H1 (cell line): Measurements from ENCODE around the gene RAD51B. TPM values are rescaled to one million over a fixed set of nuclear protein-coding genes. Genes with fewer than 3 reads are reported as not detected.

Experiments used
- CTCF ChIA-PET: fragments of 300-600 bp; sonication (Branson Sonifier 250); formaldehyde crosslinking; loops from one replicate; lab custom pipeline; 2021; ENCODE audit not compliant: partially characterized antibody; lab: Charles Lee
- POLR2A ChIA-PET: fragments of 300-600 bp; sonication (Branson Sonifier 250); formaldehyde crosslinking; loops from one replicate; lab custom pipeline; 2021; ENCODE audit warnings: inconsistent platforms; ENCODE audit not compliant: partially characterized antibody; lab: Charles Lee
- DNase-seq, 2 experiments: peaks; one replicate each; pipeline versions ENCODE4 v3.0.0 to v3.0.0-alpha.2; 2010 to 2022; ENCODE audit warnings: low spot score in 2 of 2, low read depth in 1 of 2, mixed read lengths in 1 of 2
- FAIRE-seq: peaks from 2 replicates; lab custom pipeline; 2011; peaks lifted over from hg19 to GRCh38; lab: Jason Lieb, UNC
- H2AFZ ChIP-seq: 2 replicates; pipeline ENCODE4 v1.8.1; 2012; ENCODE audit warnings: low read length, inconsistent platforms
- H2AK5ac ChIP-seq: 2 replicates; pipeline ENCODE4 v1.6.1; 2013; ENCODE audit warnings: low read depth, low read length
- H2BK120ac ChIP-seq: replicated peaks from 2 replicates; pipeline ENCODE3; 2013; ENCODE audit warnings: low read depth, low read length, inconsistent platforms
- H2BK12ac ChIP-seq: 2 replicates; pipeline ENCODE4 v1.6.1; 2013; ENCODE audit warnings: low read depth, low read length
- H2BK15ac ChIP-seq: 2 replicates; pipeline ENCODE4 v1.6.1; 2013; ENCODE audit warnings: low read length
- H2BK20ac ChIP-seq: 2 replicates; pipeline ENCODE4 v1.6.1; 2013; ENCODE audit warnings: low read length
- H2BK5ac ChIP-seq: 2 replicates; pipeline ENCODE4 v1.6.1; 2013; ENCODE audit warnings: low read depth, low read length
- H3K14ac ChIP-seq: 2 replicates; pipeline ENCODE4 v1.6.1; 2013; ENCODE audit warnings: inconsistent platforms; ENCODE audit not compliant: insufficient read length
- H3K18ac ChIP-seq: 2 replicates; pipeline ENCODE4 v1.6.1; 2013; ENCODE audit warnings: low read length; ENCODE audit errors: extremely low read depth
- H3K23ac ChIP-seq: 2 replicates; pipeline ENCODE4 v1.6.1; 2013; ENCODE audit warnings: inconsistent platforms; ENCODE audit not compliant: insufficient read length
- H3K23me2 ChIP-seq: 2 replicates; pipeline ENCODE4 v1.6.1; 2013; ENCODE audit warnings: low read depth, low read length
- H3K27ac ChIP-seq: 2 replicates; pipeline ENCODE4 v1.6.1; 2011; ENCODE audit warnings: low read depth, low read length, inconsistent platforms
- H3K27me3 ChIP-seq, 4 experiments: replicated peaks in 1 of 4; 1 replicate in 1 of 4; 2 replicates in 3 of 4; pipeline versions ENCODE4 v1.6.1 to v1.8.1; 2011 to 2013; ENCODE audit warnings: low read length in 3 of 4, mild to moderate bottlenecking in 3 of 4, inconsistent platforms in 2 of 4, mixed read lengths in 2 of 4, moderate library complexity in 1 of 4; ENCODE audit not compliant: control insufficient read depth in 3 of 4, insufficient read depth in 3 of 4; ENCODE audit errors: extremely low read depth in 1 of 4
- H3K36me3 ChIP-seq, 4 experiments: 2 replicates each; pipeline versions ENCODE4 v1.6.1 to v1.8.1; 2011 to 2013; ENCODE audit warnings: mild to moderate bottlenecking in 4 of 4, low read length in 3 of 4, moderate library complexity in 2 of 4, control low read depth in 1 of 4, inconsistent platforms in 1 of 4; ENCODE audit not compliant: insufficient read depth in 4 of 4, control insufficient read depth in 2 of 4
- H3K4ac ChIP-seq: replicated peaks from 2 replicates; pipeline ENCODE3; 2013; ENCODE audit warnings: low read length, low read depth, mixed read lengths, inconsistent platforms; ENCODE audit not compliant: insufficient read length
- H3K4me1 ChIP-seq, 4 experiments: replicated peaks in 1 of 4; 1 replicate in 1 of 4; 2 replicates in 3 of 4; pipeline versions ENCODE4 v1.6.1 to v1.8.1; 2011 to 2013; ENCODE audit warnings: low read length in 3 of 4, inconsistent platforms in 2 of 4, mixed read lengths in 1 of 4; ENCODE audit not compliant: insufficient read depth in 4 of 4, control insufficient read depth in 3 of 4
- H3K4me2 ChIP-seq, 2 experiments: 2 replicates each; pipeline versions ENCODE4 v1.6.1 to v1.8.1; 2011 to 2013; ENCODE audit warnings: low read depth in 2 of 2, low read length in 2 of 2, control low read depth in 1 of 2, inconsistent platforms in 1 of 2, mild to moderate bottlenecking in 1 of 2; ENCODE audit not compliant: insufficient read depth in 1 of 2
- H3K4me3 ChIP-seq, 4 experiments: fragments of 200-600, 300-600 bp in 1 of 4; sonication (generic), shearing (Covaris generic), sonication (Bioruptor Twin) in 1 of 4; 2 replicates each; pipeline versions ENCODE4 v1.5.1 to v1.8.1; 2011 to 2016; ENCODE audit warnings: low read length in 4 of 4, low read depth in 3 of 4, control low read depth in 2 of 4, inconsistent platforms in 2 of 4, mild to moderate bottlenecking in 2 of 4, mixed read lengths in 1 of 4, moderate library complexity in 1 of 4; ENCODE audit not compliant: insufficient read depth in 2 of 4; ENCODE audit errors: extremely low read depth in 1 of 4
- H3K56ac ChIP-seq: replicated peaks from 2 replicates; pipeline ENCODE3; 2013; ENCODE audit warnings: low read depth, mild to moderate bottlenecking, mixed read lengths, low read length, inconsistent platforms; ENCODE audit not compliant: insufficient read length
- H3K79me1 ChIP-seq: 2 replicates; pipeline ENCODE4 v1.6.1; 2013; ENCODE audit warnings: low read depth, low read length, control low read depth
- H3K79me2 ChIP-seq, 2 experiments: 2 replicates each; pipeline versions ENCODE4 v1.6.1 to v1.8.1; 2012 to 2013; ENCODE audit warnings: low read length in 2 of 2, mild to moderate bottlenecking in 2 of 2, inconsistent platforms in 1 of 2; ENCODE audit not compliant: insufficient read depth in 2 of 2, control insufficient read depth in 1 of 2
- H3K9ac ChIP-seq, 4 experiments: replicated peaks in 1 of 4; 1 replicate in 1 of 4; 2 replicates in 3 of 4; pipeline versions ENCODE4 v1.6.1 to v1.8.1; 2011 to 2013; ENCODE audit warnings: low read depth in 3 of 4, low read length in 3 of 4, control low read depth in 2 of 4, mild to moderate bottlenecking in 2 of 4, moderate library complexity in 2 of 4, inconsistent platforms in 1 of 4; ENCODE audit errors: extremely low read depth in 1 of 4
- H3K9me3 ChIP-seq, 2 experiments: 2 replicates each; pipeline versions ENCODE4 v1.6.1 to v1.8.1; 2012 to 2013; ENCODE audit warnings: mild to moderate bottlenecking in 2 of 2, moderate library complexity in 2 of 2, control low read depth in 1 of 2, inconsistent platforms in 1 of 2, low read depth in 1 of 2, low read length in 1 of 2, mixed read lengths in 1 of 2; ENCODE audit not compliant: insufficient read depth in 2 of 2
- H4K20me1 ChIP-seq, 2 experiments: replicated peaks in 1 of 2; 2 replicates each; pipeline versions ENCODE3 to v1.8.1; 2011 to 2013; ENCODE audit warnings: inconsistent platforms in 2 of 2, low read length in 2 of 2, mild to moderate bottlenecking in 1 of 2; ENCODE audit not compliant: insufficient read depth in 2 of 2, control insufficient read depth in 1 of 2
- H4K5ac ChIP-seq: 2 replicates; pipeline ENCODE4 v1.6.1; 2013; ENCODE audit warnings: low read length, low read depth, mixed read lengths, inconsistent platforms; ENCODE audit not compliant: insufficient read length
- H4K8ac ChIP-seq: 2 replicates; pipeline ENCODE4 v1.8.0; 2013; ENCODE audit warnings: mild to moderate bottlenecking, moderate library complexity, low read length, inconsistent platforms; ENCODE audit not compliant: insufficient read depth; ENCODE audit errors: extremely low read depth
- H4K91ac ChIP-seq: replicated peaks from 2 replicates; pipeline ENCODE3; 2013; ENCODE audit warnings: low read length, mixed read lengths, inconsistent platforms; ENCODE audit not compliant: insufficient read length
- CBX5 ChIP-seq: fragments of 300-800, 300-1000 bp; sonication (generic); IDR thresholded peaks from 2 replicates; pipeline ENCODE4 v1.7.1; 2016; ENCODE audit warnings: antibody characterized with exemption, low read length, low read depth
- CEBPB ChIP-seq: IDR thresholded peaks from 2 replicates; pipeline ENCODE4 v1.6.1; 2012; ENCODE audit warnings: low read depth, low read length
- CHD1 ChIP-seq: IDR thresholded peaks from 2 replicates; pipeline ENCODE4 v1.6.1; 2012; ENCODE audit warnings: low read depth, low read length, improper control_type of control experiment
- FOSL1 ChIP-seq: IDR thresholded peaks from 2 replicates; pipeline ENCODE4 v1.6.1; 2011; ENCODE audit warnings: mild to moderate bottlenecking, low read depth, low read length, moderate library complexity; ENCODE audit not compliant: insufficient read depth
- GABPA ChIP-seq: IDR thresholded peaks from 2 replicates; pipeline ENCODE4 v1.6.1; 2011; ENCODE audit warnings: mild to moderate bottlenecking, low read length, moderate library complexity, borderline replicate concordance; ENCODE audit not compliant: insufficient read depth
- GTF2F1 ChIP-seq: IDR thresholded peaks from 2 replicates; pipeline ENCODE4 v1.6.1; 2012; ENCODE audit warnings: low read depth, low read length, improper control_type of control experiment, borderline replicate concordance
- KDM4A ChIP-seq: IDR thresholded peaks from one replicate; pipeline ENCODE4 v1.7.1; 2012; ENCODE audit warnings: low read depth, mild to moderate bottlenecking, moderate library complexity, low read length, inconsistent platforms; ENCODE audit not compliant: severe bottlenecking
- MAX ChIP-seq: IDR thresholded peaks from 2 replicates; pipeline ENCODE4 v1.6.1; 2012; ENCODE audit warnings: inconsistent platforms
- PHF8 ChIP-seq: fragments of 200-600 bp; sonication (generic); conservative IDR thresholded peaks from 2 replicates; pipeline ENCODE4 v1.7.1; 2012; ENCODE audit warnings: low read depth, mild to moderate bottlenecking, inconsistent platforms, low read length, moderate library complexity
- RXRA ChIP-seq: IDR thresholded peaks from 2 replicates; pipeline ENCODE4 v1.6.1; 2011; ENCODE audit warnings: low read depth, mild to moderate bottlenecking, low read length, moderate library complexity; ENCODE audit not compliant: insufficient read depth
- TAF1 ChIP-seq: IDR thresholded peaks from 2 replicates; pipeline ENCODE4 v1.6.1; 2011; ENCODE audit warnings: mild to moderate bottlenecking, low read depth, low read length
- TCF12 ChIP-seq: IDR thresholded peaks from 2 replicates; pipeline ENCODE4 v1.6.1; 2011; ENCODE audit warnings: low read depth, mild to moderate bottlenecking, low read length
- WGBS, 2 experiments: shearing (Covaris generic) in 1 of 2; methylation state at CpG; one replicate each; pipeline versions ENCODE4 v1.1.6 to v1.1.7; 2013 to 2015; ENCODE audit warnings: low lambda C conversion rate in 2 of 2, mixed read lengths in 2 of 2, inconsistent platforms in 1 of 2, low coverage in 1 of 2, missing lambda C conversion rate in 1 of 2; ENCODE audit not compliant: insufficient replicate concordance in 2 of 2, insufficient coverage in 1 of 2, insufficient read length in 1 of 2; ENCODE audit errors: extremely low coverage in 1 of 2, missing lambda C conversion rate in 1 of 2; 5-methylcytosine and 5-hydroxymethylcytosine counted together
- polyA plus RNA-seq, 7 experiments: library from polyadenylated mRNA; depleted of rRNA in 3 of 7; stranded (reverse) in 5 of 7; unstranded in 2 of 7; fragments of >200 nt in 5 of 7; fragments of 200-250 nt in 2 of 7; gene quantifications; 1 replicate in 5 of 7; 2 replicates in 1 of 7; 4 replicates in 1 of 7; pipeline versions ENCODE4 v1.2.1 to v1.2.3, GENCODE V29; 2011 to 2013; ENCODE audit warnings: missing spikeins in 2 of 7, mixed read lengths in 2 of 7
- total RNA-seq: library from RNA; stranded (reverse); fragmentation: NEBNext Ultra II Directional; extraction: Animal tissue kit (Norgen Biotek cat#: 25700); gene quantifications from 2 replicates; pipeline ENCODE4 v1.2.1, GENCODE V29; 2021

The RAD51B gene
- total and polyA plus RNA-seq, 2 of the 8 experiments (the other 6 are each of a cell fraction or from before 2014, with no cell fraction given), result 3.9 to 14.9 TPM

GRCh38 chr14:68682166-68683103 is 862.9 kb downstream of the RAD51B start:
- no peaks in the 10 kb centered on the region; a peak in 1 of 4 replicates for H3K9me3 ChIP-seq
- FAIRE-seq (no peak), DNase-seq (no peak)
- no peaks in the 10 kb centered on the region for H4K20me1 ChIP-seq
- H3K27me3 ChIP-seq, result 0 out of 7 replicates have a peak, but pooled peaks cover 0 to 2% (median 0%) of the 10 kb centered on the region in 4 experiments
- no peaks in the 10 kb centered on the region for H3K23me2 ChIP-seq
- H3K4me3 ChIP-seq, result no peak overlapping the region
- no peak overlapping the region for H4K8ac ChIP-seq
- H3K56ac ChIP-seq, result no peak overlapping the region
- H3K14ac ChIP-seq, result no peak overlapping the region
- no peaks in the 10 kb centered on the region for H3K79me1 ChIP-seq
- ChIA-PET CTCF (interaction anchor here (0.6 to 3.0 kb wide), 9 partner anchors 9 to 135 kb away, joined by 3 to 11 read pairs (median 3); no protein-coding TSS in a partner anchor), POLR2A (interaction anchor here (0.9 to 1.1 kb wide), 2 partner anchors 105 to 107 kb away, joined by 3 read pairs; no protein-coding TSS in a partner anchor)
- H4K5ac ChIP-seq, result no peak overlapping the region
- H3K9ac ChIP-seq, result no peak overlapping the region
- peaks cover 0 to 7% (median 4%) of the 10 kb centered on the region in 4 experiments; a peak in 2 of 7 replicates for H3K4me1 ChIP-seq
- H3K18ac ChIP-seq, result no peak overlapping the region
- no peak overlapping the region for H2BK20ac ChIP-seq
- H2AFZ ChIP-seq, result no peak overlapping the region
- H2BK5ac ChIP-seq, result no peak overlapping the region
- H3K27ac ChIP-seq, result no peak overlapping the region
- no peak overlapping the region for H2BK120ac ChIP-seq
- WGBS, 2 experiments, result 69% methylated on average over 15 of the region's 15 CpGs; no CpG with 5 or more reads in 1 of the 2 experiments
- H4K91ac ChIP-seq, result no peak overlapping the region
- H3K4me2 ChIP-seq, result no peak overlapping the region
- H3K36me3 ChIP-seq, result no peaks in the 10 kb centered on the region
- H2AK5ac ChIP-seq, result no peak overlapping the region
- H2BK15ac ChIP-seq, result no peak overlapping the region
- no peak overlapping the region for H3K23ac ChIP-seq
- H3K4ac ChIP-seq, result no peak overlapping the region
- no peaks in the 10 kb centered on the region for H3K79me2 ChIP-seq
- no peak overlapping the region for H2BK12ac ChIP-seq
- TF ChIP-seq CBX5 (no peak), RXRA (no peak), GABPA (no peak), CEBPB (no peak), TCF12 (no peak), GTF2F1 (no peak), FOSL1 (no peak), KDM4A (no peak), PHF8 (no peak), TAF1 (no peak), CHD1 (no peak), MAX (no peak)
